Measurements from ENCODE around the gene KCNJ3.

Gene KCNJ3

GRCh38 chr2:154707994-154708575 is 9.6 kb downstream of the KCNJ3 start:
- no peak for DNase-seq (ENCODE audit: low spot score)

- DNase-seq (ENCODE audit: low spot score): no peak
These were observed 10.7 kb downstream of the KCNJ3 start for GRCh38 chr2:154709215-154709614.

DNA sequence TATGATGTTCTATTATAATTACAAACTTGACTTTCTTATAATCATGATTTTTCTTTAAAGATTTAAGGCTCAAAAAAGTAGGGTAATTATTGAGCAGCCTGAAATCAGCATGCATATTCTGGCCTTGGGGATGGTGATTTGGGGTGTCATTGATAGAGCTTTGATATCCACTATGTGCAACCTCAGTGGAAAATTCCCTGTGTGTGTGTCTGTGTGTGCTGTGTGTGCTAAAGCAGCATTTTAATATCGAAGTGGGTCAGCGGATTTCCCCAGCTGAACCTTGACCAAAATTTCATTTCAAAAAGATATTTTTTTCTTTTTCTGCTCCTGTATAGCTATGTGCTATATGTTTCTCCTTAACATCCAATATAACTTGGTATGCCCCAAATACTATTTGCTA is 11.6 kb downstream of the KCNJ3 start:
- no peak for DNase-seq (ENCODE audit: low spot score)

DNA sequence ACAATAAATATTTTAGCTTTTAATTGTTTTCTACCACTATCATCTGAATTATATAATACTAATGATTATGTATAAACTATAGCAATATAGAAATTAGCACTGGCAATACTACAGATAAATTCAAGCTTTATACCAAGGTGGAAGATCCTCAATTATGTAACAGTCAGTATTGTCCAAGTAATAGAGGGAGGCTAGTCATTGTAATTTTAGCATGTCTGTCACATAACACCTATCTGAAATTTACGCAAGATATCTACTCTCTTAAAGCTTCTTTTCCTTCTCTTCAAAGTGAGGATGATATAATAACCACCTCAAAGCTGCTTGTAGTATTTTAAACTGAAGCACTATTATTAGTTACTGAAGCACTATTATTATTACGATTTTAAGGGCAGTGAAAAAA is 12.2 kb downstream of the KCNJ3 start:
- DNase-seq (ENCODE audit: low spot score): no peak

- DNase-seq (ENCODE audit: low spot score): no peak
These were observed 15.2 kb downstream of the KCNJ3 start for GRCh38 chr2:154713675-154714074.

- no peak for DNase-seq (ENCODE audit: low spot score)
These were observed 22.2 kb downstream of the KCNJ3 start for GRCh38 chr2:154720651-154721050.

DNA sequence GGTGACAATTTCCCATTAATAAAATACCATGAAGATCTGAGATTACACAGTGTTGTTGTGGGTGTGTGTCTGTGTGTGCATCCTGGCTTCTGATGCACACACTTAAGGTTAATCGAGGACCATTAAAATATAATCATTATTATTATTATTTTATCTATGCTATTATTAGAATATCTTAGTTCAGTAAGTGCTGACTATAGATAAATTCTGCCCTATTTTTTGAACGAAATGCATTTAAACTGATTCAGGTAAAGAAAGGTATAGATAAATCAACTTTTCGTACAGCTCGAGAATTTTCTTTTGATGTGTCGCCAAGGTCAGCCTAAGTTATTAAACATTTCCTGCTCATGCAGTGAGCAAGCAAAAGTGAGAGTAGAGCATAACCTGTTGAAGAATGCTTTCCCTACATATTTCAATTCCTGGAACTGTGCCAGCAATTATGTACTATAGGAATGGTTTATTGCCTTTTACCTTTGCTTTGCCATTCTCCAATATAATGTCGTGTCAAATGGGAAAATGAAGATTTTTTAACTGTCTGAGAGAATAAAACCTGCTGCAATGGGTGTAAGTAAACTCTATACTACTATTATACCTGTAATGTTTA is 25.8 kb downstream of the KCNJ3 start:
- DNase-seq (ENCODE audit: low spot score): no peak

DNA sequence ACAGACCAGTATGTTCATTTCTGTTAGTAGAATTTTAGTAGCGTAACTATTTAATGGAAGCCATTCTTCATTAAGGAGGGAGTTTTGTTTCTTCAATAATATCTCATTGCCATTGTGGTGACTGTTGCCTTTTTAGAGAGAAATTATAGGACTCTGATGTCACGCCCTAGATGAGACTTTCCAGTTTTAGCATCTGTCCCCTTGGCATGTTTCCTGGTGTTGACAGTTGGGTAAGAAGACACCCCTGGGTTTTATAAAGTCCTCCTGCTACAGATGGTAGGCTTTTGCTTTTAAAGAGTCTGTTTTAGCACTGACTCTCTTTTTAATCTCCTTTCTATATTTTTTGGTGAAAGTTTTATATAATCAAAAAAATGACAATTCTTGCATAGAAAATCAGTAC is 41.9 kb downstream of the KCNJ3 start:
- DNase-seq (ENCODE audit: low spot score): no peak

DNA sequence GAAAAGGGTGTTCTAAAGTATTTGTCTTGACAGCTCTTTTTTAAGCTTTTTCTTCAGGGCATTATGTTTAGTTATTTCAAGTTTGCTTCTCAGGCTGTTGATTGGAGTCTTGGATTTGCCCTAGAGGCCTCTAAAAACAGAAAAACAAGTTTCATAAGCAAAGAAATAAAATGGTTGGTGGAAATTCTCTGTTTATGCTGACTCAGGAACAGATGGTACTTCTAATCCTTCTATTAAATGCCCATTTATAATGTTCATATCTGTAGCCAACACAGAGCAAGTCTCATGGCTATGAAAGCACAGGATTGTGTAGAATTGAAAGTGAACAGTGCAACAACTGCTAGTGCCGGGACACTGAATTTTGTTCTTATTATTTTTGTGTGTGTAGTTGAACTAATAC is 60.4 kb downstream of the KCNJ3 start:
- no peak for DNase-seq (ENCODE audit: low spot score)

DNA sequence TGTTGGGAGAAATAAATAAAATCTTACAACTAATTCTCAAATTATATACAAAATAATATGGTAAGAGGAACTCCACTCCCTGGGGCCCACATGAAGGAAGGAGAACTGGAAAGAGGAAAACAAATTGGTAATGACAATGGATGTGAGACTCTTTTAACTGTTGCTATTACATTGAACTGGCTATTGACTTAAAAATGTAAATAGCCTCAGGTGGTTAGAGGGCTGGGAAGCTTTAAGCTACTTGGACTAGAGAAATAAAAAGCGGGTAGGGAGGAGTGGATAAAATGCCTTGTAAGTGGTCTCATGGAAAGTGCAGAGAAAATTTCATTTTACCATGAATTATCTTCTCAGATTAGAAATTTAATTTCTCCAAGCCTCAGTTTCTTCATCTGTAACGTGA is 64.1 kb downstream of the KCNJ3 start:
- DNase-seq (ENCODE audit: low spot score): no peak

DNA sequence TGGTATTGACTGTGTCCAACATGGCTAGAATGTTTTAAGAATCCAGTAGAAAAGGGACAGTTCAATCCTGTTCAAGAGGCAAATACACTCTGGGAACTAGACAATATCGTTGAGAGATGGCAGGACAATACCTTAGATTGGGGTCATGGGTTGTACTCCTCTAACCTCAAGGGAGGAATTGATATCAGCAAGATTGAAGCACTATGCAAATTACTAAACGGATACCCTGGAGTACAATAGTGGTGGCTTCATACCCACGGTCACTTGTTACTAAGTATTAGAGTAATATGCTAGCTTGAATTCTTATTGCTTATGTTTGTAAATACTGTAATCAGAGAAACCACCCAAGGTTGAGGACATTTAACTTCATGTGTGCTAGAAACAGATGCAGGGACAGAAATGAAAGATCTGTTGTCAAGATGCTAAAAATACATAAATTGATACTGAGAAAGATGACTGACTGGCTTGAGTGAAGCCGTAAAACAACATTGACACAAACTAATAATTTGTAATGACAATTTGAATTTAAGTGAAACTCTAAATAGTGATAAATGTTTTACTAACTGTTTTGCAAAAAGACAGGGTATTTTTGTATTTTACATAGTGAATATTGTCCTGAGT is 73.3 kb downstream of the KCNJ3 start:
- DNase-seq (ENCODE audit: low spot score): no peak

- no peak for DNase-seq (ENCODE audit: low spot score)
These were observed 78.3 kb downstream of the KCNJ3 start for GRCh38 chr2:154776825-154777224.

DNA sequence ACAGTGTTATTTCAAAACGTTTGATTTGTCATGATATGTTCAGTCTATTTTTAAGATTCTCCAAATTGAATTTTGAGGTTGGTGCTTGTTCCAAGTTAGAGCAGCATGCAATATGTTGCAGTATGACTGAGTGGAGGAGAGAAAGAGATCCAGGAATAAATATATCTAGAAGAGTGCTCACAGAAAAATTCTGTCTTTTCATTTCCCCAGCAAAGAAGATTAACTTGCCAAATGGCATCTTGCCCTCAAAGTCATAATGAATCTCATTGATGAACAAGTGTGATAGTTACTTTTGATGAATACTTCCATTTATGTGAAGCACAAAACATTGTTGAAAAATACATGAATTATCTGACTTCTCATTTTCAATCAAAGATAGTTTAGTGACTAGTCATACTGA is 95.9 kb downstream of the KCNJ3 start:
- no peak for DNase-seq (ENCODE audit: low spot score)

GRCh38 chr2:154795651-154796050 is 97.2 kb downstream of the KCNJ3 start:
- DNase-seq (ENCODE audit: low spot score): no peak

- no peak for DNase-seq (ENCODE audit: low spot score)
These were observed 106.0 kb downstream of the KCNJ3 start for GRCh38 chr2:154804451-154804850.

GRCh38 chr2:154813636-154814035 is 115.1 kb downstream of the KCNJ3 start:
- no peak for DNase-seq (ENCODE audit: low spot score)

- no peak for DNase-seq (ENCODE audit: low spot score)
These were observed 116.4 kb downstream of the KCNJ3 start for GRCh38 chr2:154814856-154815255.

DNA sequence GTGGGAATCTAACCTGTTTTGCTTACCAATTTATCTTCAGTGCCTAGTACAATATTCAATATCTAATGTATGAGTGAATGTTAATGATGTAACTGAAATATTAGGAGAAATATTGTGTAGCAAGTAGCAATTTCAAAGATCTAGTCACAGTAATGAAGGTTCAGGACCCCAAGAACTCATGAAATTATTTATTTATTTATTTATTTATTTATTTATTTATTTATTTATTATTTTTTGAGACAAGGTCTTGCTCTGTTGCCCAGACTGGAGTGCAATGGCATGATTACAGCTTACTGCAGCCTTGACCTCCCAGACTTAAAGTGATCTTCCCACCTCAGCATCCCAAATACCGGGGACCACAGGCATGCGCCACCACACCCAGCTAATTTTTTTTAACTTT is 126.9 kb downstream of the KCNJ3 start:
- no peak for DNase-seq (ENCODE audit: low spot score)

- no peak for DNase-seq (ENCODE audit: low spot score)
These were observed 128.3 kb downstream of the KCNJ3 start for GRCh38 chr2:154826827-154827226.

- no peak for DNase-seq (ENCODE audit: low spot score)
These were observed 128.8 kb downstream of the KCNJ3 start for GRCh38 chr2:154827286-154827685.

- no peak for DNase-seq (ENCODE audit: low spot score)
These were observed 134.2 kb downstream of the KCNJ3 start for GRCh38 chr2:154832711-154833110.

DNA sequence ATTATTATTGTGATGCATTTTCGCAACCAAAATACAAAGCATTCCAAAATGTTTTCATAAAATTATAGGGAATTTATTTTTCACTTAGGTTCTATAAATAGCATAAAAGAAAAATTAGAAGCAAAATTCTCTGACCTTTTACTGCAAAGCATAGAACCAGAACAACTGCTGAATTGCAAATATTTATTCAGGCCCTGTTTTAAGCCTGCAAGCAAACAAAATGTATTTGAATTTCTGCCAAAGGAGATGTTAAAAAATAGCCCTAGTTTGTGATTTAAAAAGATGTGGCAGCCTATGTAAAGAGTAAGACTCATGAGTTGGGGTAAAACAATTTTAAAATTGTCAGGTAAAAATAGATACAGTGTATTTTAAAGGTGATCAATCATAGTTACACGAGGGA is 138.1 kb downstream of the KCNJ3 start:
- DNase-seq (ENCODE audit: low spot score): no peak

DNA sequence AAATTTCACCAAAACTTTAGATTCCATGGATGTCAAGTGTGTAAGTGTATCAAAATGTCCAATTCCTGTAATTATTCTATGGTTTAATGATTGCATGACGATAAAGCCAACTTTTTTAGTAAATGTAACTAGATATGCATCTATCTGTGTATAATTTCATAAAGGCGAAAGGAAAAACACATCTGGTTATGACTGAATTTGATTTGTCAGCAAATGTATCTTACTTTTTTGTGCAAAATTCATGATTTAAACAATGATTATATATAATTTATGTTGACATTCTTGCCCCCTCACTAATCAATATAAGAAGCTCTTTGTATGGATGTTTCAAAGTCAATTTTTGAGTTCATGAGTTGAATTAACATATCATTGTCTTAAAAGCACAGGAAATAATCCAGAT is 138.5 kb downstream of the KCNJ3 start:
- DNase-seq (ENCODE audit: low spot score): no peak

DNA sequence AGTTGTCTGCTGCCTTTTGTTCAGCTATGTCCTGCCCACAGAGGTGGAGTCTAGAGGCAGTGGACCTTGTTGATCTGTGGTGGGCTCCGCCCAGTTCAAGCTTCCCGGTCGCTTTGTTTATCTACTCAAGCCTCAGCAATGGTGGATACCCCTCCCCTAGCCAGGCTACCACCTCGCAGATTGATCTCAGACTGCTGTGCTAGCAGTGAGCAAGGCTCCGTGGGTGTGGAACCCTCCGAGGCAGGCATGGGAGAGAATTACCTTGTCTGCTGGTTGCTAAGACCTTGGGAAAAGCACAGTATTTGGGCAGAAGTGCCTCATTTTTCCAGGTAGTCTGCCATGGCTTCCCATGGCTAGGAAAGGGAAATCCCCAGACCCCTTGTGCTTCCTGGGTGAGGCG is 146.0 kb downstream of the KCNJ3 start:
- DNase-seq (ENCODE audit: low spot score): no peak

All from left forelimb (tissue), 1 donor.